GM20431 (cell line): ENCODE measurements around the gene FAXC.

Source experiments
- in situ Hi-C: fragments of 300-500 bp; cut with MseI, MboI; formaldehyde crosslinking; loops from one replicate; pipeline ENCODE4 v1.15.0; 2020; ENCODE audit warnings: low sequenced_read_pairs; ENCODE audit not compliant: unreplicated experiment

Gene FAXC

DNA sequence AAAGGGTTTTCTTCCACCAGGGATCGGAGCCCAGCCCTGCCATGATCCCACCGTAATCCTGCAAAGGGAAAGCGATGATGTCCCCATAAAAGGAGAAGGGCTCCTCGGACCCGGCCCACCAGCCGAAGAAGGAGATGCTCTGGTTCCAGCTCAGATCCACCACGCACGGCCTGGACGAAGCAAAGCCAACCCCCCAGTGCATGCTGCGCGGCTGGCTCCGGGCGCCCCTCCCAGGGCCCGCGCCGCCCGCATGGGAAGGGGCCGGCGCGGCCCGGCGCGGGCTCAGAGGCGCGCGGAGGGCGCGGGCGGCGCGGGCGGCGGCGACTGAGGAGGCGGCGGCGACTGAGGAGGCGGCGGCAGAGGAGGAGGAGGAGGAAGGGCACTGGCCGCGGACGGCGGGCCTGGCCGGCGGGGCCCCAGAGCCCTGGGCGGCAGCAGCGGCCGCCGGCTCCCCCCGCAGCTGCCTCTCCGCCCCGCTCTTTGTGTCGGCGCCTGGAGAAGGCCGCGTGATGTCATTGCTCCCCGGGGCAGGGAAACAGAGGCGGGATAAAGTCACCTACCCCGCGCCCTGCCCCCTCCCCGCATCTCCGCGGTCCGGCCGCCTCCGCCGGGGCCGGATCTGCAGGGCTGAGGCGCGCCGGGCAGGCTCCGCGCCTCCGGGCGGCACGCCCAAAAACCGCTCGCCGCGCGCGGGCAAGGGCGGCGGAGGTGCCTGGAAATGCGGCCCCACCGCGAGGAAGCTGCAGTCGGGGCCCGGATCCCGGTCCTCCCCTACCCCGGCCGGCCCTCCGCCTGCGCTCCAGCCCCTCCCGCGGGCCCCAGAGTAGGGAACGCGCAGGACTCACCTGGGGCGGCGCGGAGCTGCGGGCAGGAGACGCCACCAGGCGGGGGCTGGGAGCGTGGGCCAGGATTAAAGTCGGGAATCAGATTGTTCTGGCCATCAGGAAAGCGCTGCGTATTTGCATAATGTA, at the start of gene FAXC:
Gene FAXC (minus strand): TSS at position 504 of the 971 bp plus-strand sequence. CDS start 302 bp downstream, at position 202.
- in situ Hi-C loops = no loop called here

DNA sequence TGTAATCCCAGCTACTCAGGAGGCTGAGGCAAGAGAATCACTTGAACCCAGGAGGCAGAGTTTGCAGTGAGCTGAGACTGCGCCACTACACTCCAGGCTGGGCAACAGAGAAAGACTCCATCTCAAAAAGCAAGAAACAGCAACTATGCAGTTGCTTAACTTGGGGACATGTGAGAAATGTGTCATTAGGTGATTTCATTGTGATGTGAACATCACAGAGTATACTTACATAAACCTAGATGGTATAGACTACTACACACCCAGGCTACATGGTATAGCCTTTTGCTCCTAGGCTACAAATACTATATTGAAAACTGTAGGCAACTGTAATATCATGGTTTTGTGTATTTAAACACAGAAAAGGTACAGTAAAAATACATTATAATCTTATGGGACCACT, 47.8 kb upstream of the FAXC start:
- in situ Hi-C loops = no loop called here

DNA sequence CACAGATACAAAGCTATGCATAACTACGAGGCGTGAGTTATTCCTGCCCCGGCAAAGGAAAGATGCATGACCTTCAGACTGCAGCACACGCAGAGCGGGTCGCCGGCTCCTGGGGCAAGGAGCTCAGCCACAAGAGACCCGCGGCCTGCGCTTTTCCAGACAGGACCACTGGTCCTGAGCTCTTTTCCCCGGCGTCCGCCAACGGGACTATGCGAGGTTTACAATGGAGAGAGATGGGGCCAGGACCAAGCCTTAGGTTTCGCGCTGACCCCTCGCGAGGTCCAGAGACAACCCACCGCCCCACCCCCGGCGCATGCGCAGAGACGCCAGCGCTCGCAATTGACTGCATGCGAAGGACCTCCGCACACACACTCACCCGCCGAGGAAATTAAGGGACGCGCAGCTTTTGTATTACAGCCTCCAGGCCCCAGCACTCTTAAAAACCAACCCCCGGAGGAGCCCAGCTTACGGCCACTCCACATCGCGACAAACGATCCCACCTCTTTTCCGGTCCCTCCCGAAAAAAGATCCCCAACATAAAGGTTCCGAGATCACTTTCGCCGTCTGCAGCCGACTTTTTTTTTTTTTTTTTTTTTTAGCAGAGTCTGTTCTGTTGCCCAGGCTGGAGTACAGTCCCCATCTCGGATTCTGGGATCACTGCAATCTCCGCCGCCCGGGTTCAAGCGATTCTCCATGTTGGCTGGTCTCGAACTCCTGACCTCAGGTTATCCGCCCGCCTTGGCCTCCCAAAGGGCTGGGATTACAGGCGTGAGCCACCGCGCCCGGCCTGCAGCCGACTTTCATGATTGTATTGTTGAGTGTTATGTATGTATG, 44.4 kb upstream of the FAXC start, which contains the start of gene COQ3:
Gene COQ3 (minus strand): TSS at position 498 of the 834 bp plus-strand sequence. CDS start 16 bp downstream, at position 482.
- in situ Hi-C loops = no loop called here

DNA sequence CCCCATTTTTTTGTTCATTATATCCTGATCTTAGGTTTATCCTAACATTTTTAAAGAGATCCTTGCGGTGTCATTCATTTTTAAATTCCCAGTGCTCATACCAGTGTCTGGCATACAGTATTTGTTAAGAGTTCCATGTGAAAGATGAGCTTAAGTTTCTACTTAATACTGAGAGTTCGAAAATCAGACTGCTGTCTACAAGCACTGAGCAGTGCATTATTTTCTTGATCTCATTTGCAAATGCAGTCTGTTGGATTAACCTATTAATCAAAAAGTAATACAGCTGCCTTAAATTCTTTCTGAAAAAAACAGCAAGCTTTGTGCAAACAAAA, 43.9 kb upstream of the FAXC start:
- in situ Hi-C loops = no loop called here

DNA sequence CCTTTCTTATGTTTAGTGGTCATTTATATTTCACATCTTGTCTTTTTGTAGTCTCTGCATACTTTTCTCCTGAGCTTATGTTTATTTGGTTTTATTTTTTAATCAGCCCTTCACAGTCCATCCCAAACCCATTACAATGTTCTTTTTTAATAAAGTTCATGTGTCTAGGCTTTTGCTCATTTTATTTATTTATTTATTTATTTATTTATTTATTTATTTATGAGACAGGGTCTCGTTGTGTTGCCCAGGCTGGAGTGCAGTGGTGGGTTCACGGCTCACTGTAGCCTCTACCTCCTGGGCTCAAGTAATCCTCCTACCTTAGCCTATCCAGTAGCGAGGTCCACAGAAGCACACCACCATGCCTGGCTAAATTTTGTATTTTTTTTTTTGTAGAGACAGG, 41.4 kb upstream of the FAXC start:
- in situ Hi-C loops = no loop called here

DNA sequence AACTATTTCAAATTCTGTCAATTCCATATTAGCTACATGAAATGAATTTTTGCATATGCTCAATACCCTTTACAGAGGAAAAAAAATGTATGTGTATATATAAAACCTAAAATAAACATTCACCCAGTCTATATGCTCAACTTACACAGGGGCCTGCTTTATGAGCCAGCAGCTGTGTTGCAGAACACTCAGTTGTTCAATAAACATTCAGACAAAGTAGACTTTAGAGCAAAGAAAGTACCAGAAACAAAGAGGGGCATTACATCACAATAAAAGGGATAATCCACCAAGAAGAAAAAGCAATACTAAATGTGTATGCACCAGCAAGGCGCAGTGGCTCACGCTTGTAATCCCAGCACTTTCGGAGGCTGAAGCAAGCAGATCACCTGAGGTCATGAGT, 35.0 kb upstream of the FAXC start:
- in situ Hi-C loops = no loop called here

DNA sequence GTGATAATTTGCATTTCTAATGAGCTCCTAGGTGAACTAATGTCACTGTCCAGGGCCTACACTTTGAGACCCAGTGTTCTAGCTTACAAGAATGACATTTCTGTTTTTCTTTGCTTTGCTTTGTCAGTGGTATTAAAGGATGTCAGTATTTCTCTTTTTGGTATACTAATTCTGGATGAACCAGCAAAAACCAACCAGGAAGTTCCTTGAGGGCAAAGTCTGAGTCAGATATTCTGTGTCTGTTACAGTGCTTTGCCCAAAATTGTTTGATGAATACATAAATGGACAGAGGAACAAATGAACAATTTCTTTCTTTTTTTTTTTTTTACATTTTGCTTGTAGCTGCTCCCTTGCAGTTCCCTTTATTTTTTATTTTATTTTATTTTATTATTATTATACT, 29.2 kb upstream of the FAXC start:
- in situ Hi-C loops = no loop called here

DNA sequence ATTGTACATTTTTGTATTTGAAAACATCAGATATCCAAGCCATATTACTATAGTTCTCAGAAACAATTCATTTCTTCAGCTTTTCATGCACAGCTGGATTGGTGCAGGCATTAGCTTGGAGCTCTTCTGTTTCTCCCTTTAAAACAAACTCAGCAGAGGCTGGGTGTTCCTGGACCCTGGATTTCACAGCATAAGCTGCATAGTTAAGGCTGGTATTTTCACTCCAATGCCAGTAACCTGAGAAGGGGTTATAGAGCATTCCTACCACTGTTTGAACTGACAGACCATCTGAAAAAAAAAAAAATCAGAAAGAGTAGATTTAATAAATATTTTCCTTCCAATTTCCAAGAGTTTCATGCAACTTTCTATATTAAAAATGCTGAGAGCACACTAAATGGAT, 20.1 kb upstream of the FAXC start:
- in situ Hi-C loops = no loop called here

DNA sequence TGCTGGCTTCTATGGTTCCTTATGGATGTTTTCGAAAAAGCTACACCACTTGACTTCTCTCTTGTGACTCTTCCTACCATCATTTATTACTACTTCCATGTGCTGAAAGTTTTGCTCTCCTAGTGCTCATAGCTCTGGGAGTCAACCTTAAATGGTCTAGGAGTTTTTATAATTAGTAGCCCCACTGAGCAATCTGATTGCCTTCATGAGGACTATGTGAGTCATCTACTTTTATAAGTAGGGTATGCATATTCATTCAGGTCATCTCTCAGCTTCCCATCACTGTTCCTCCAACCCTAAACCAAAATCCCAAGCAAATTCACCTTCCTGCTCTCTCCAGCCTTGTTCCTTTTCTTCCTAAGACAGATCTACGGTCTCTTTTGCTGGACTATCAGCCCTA, 17.4 kb upstream of the FAXC start:
- in situ Hi-C loops = no loop called here

DNA sequence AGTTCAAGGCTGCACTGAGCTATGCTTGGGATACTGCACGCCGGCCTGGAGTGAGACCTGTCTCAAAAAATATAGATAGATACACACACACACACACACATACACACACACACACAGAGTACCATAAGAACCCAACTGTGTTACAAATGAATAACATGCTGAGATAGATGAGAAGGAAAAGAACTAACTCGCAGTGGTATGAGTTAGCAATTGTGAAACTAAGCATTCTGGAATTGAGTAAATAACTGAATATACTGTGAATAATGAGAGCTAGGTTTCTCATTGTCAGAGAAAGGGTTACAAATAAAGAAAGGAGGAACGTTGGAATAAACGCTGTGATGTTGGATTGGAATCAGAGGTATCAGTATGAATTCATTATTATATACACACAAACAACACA, 14.6 kb upstream of the FAXC start:
- in situ Hi-C loops = no loop called here

DNA sequence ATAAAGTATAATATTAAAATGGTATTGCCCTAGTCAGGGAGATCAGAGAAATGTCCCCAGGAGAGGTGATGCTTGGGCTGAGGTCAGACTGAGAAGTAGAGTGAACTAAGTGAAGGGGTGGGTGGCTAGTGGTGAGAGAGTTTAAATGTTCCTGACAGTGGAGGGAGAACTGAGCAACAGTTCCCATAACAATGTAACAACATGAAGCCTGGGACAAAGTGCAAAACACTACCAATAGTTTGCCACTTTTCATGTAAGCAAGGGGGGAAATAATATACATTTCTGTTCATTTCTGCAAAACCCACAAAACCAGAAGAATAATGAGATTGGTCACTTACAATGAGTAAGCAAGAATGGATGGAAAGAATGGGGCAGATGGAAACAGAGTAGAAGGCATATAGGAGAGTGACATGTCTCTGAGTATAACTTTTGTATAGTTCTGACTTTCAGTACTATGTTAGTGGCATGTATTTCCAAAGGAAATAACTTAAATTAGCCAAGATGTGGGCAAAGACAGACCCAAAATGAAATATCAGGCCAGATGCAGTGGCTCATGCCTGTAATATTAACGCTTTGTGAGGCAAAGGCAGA, 13.3 kb upstream of the FAXC start:
- in situ Hi-C loops = no loop called here

DNA sequence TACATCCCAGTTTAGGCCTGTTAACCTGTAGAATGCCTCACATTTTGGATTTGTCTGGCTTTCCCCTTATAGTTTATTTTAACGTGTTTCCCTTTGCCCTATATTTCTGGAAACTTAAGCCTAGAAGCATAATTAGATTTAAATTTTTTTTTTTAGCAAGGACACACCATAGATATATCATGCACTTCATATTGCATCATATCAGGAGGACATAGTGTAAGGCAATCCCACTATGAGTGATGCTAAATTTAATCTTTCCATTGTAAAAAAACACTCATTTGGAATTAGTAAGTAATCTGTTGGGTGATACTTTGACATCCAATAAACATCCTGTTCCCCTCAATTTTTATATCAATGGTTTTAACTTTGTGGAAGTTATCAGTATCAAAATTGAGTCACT, 10.3 kb upstream of the FAXC start:
- in situ Hi-C loops = no loop called here

DNA sequence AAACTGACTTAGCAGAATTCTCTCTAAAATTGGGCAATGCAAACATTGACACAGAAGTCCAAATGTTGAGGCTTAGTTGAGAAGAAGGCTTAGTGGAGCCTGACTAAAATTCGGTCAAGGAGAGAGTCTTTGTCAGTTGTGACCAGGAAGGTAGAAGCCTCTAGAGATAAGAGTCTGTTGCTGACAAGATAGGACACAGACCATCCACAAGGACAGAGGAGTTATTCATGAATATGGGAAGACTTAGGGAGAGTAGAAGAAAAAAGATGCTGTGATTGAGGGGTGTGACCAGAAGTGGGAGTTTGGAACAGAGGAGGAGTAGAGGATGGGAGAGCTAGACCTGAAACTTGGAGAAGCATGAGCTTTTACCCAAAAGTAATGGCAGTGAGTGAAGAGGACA, 7.2 kb upstream of the FAXC start:
- in situ Hi-C loops = no loop called here

DNA sequence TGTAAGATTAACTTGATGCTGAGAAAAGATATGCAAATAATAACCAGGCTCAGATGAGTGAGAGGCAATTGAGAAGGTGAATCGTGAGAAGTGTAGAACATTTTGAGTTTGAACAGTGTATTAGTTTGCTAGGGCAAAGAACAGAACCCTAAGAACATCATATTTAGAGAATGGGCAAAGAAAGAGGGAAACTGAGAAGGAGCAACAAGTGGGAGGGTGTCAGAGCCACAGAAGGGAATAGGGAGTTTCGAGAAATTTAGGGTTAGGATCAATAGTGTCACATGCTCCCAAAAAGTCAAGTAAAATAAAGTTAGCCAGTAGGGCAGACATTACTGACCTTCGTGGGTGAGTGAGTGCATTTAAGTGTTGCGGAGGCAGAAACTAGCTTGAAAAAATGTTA, 5.5 kb upstream of the FAXC start:
- in situ Hi-C loops = no loop called here

DNA sequence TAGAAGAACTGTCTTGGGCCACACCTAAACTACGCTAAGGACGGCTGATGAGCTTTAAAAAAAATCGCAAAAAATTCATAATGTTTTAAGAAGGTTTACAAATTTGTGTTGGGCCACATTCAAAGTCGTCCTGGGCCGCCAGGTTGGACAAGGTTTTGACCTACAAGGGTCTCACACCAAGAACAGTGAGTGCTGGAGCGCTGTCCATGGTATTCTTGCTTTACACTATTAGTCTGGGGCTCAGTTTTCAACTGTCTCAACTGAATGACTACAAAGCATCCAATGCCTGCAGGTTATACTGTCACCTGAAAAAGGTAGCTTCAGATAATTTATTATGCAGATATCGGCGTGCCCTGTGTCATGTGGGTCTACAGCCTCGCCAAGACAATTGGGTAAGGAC, 3.7 kb upstream of the FAXC start:
- in situ Hi-C loops = no loop called here

DNA sequence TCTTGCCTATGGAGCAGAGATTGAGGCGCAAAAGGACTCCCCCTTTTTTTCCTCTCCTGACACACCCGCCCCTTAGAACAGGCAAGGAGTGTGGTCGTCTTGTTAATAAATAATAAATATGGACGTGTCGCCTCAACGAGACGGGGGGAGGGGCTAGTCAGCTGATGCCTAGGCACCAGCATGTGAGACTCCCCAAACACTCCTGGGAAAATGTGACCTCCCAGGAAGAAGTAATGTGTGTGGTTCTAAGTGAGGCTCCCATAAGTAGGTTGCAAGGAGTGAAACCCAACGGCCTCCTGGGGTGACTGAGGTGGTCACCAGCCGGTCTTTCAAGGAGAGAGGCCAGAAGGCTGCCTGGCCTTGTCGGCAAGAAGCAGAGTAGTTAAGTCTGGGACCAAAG, 1.1 kb upstream of the FAXC start:
- in situ Hi-C loops = no loop called here

DNA sequence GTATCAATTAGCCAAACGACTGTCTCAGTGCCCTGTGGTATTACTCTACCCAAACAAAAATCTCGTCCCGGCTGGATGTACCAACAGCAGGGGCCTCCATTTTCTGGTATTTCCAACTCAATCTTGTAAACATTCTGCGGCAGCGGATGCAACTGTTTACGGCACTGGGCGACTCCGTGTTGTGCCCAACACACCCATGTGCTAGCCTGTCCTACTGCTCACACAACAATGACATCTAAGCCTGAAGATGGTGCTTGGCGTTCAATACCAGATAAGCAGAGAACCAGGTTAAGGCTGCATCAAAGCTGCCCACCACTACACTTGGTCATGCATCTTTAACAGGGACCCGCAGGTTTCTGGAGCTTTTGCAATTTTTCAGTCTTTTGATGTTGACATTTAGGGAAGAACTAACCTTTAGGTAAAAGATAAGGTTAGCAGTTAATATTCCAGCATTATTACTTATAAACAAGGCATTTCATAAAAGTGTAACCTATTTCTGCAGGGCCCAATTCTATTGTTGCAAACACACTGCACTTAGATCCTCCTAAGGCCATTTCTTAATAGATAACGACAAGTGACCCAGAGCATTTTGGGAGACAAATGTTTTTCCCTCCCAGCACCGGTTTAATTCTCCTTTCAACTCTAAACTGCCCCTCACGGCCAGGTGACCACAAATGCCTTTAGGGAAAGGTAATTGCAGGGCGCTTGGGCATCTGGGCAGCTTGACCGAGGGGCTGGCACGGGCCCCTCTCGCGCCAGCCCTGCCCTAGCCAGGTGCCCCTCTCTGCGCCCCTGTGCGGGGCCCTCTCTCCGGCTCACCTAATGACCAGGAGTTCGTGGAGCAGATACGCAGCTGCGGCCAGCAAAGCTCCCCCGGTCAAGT, 945 bp downstream of the FAXC start:
- in situ Hi-C loops = no loop called here

DNA sequence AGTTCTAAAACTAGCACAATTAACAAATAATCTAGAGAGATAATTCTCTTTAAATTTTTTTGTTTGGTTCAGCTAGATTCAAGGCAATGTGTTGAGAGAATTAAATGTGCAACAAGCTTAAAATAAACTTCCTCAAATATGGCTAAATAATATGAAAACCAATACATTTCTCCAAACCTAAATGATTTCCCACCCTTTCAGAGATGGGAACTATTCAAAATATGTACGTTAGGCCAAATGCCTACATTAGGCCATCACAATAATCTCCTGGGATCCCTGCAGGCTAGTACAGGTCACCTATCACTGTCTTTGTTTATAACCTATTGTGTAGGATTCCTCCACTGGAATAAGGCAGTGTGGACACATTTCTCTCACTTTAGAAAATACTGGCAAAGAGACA, 1.7 kb downstream of the FAXC start:
- in situ Hi-C loops = no loop called here

DNA sequence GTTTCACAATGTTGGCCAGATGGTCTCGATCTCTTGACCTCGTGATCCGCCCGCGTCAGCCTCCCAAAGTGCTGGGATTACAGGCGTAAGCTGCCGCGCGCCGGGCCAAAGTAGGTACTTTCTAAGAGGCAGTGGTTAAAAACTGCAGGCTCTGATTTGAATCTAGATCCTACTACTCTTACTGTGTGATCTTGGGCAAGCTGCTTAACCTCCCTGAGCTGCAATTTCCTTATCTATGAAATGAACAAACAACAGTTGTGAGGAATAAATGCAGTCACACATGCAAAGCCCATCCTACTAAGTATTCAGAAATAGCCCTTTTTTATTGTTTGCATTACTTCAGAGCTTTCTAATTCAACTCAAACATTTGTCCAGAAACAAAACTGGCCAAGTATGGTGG, 2.9 kb downstream of the FAXC start:
- in situ Hi-C loops = no loop called here

DNA sequence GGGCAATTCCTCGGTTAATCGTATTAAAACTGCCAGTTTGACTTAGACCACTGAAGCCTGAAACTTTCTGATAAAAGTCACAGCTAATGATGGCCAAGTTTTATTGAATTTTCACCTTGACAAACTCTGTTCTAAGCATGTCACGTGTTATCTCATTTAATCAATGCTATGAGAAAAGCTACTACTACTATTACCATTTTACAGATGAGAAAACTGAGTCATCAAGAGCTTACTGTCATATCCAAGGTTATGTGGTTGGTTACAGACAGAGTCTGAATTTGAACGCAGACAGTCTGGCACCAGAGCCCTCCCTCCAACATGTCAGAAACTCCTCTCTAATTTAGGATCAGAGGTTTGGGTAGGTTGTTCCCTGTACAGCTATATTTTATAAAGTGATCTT, 4.3 kb downstream of the FAXC start:
- in situ Hi-C loops = no loop called here
